Measurements from ENCODE around the gene CYBA.
A peak's percentile ranks its signal among the peaks of the same experiment; 100 is the strongest.

The CYBA gene

GRCh38 chr16:88642881-88643643 is 7.8 kb downstream of the CYBA start:
- no peak for DNase-seq

- DNase-seq = no peak
Measured at GRCh38 chr16:88640498-88641247, 10.2 kb downstream of the CYBA start.

- no peak for DNase-seq
Measured at GRCh38 chr16:88640039-88640495, 10.8 kb downstream of the CYBA start.

- DNase-seq = no peak
Measured at GRCh38 chr16:88639231-88640038, 11.4 kb downstream of the CYBA start.

GRCh38 chr16:88638323-88639230 is 12.3 kb downstream of the CYBA start, which contains the start of gene IL17C:
Gene IL17C, plus strand, starts transcription at chr16:88638572. Its CDS starts 70 bp downstream, at chr16:88638642.
- peak; percentile 43 for DNase-seq

- no peak for DNase-seq
Measured at GRCh38 chr16:88636488-88637265, 14.2 kb downstream of the CYBA start.

- DNase-seq = no peak
Measured at GRCh38 chr16:88635671-88636319, 15.1 kb downstream of the CYBA start.

GRCh38 chr16:88634994-88635670 is 15.7 kb downstream of the CYBA start:
- no peak for DNase-seq

GRCh38 chr16:88634141-88634993 is 16.5 kb downstream of the CYBA start:
- peak; percentile 58 for DNase-seq

GRCh38 chr16:88633684-88634140 is 17.1 kb downstream of the CYBA start:
- DNase-seq = peak; percentile 70

GRCh38 chr16:88632587-88632930 is 18.3 kb downstream of the CYBA start:
- DNase-seq = no peak

GRCh38 chr16:88631920-88632586 is 18.8 kb downstream of the CYBA start:
- DNase-seq = no peak

- no peak for DNase-seq
Measured at GRCh38 chr16:88631384-88631783, 19.5 kb downstream of the CYBA start.

- DNase-seq = no peak
Measured at GRCh38 chr16:88630941-88631340, 19.9 kb downstream of the CYBA start.

GRCh38 chr16:88630433-88630832 is 20.4 kb downstream of the CYBA start:
- no peak for DNase-seq

GRCh38 chr16:88629835-88630234 is 21.0 kb downstream of the CYBA start:
- DNase-seq = no peak

- no peak for DNase-seq
Measured at GRCh38 chr16:88628512-88628974, 22.3 kb downstream of the CYBA start.

Data from CD4-positive, alpha-beta T cell treated with Interleukin-10 for 1 hour (primary cell).